Measurements from ENCODE around the gene ARHGEF12.
"Not testable (repeated sequence)": the region's sequence is repeated elsewhere in the genome, so short reads cannot be mapped to it uniquely, and the experiment has no call there.

The ARHGEF12 gene

DNA sequence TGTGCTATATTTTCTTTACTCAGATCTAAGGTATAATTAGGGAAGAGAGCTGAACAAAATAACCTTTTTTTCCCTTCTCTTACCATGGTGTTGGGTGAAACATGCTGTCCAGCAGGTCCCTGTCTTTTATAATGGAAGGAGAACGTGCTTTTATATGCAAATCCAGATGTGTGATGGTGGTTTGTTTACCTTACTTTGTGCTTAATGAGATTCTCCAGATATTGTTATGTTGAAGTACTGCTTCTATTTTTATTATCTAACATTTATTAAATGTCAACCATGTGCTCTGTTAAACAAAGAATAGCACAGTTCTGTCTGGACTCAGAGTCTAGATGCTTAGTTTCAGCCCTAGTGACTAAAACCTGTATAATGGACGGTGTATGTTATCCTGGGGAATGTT is 165.2 kb downstream of the ARHGEF12 start:
- Histone ChIP-seq H3K36me3 (ENCODE audit: control insufficient read depth in 1 of 2, insufficient read depth in 2 of 2, low read length in 2 of 2) (no peaks in the 10 kb centered on the region), H3K9me3 (ENCODE audit: control insufficient read depth in 1 of 2, low read length in 2 of 2) (no peaks in the 10 kb centered on the region), H3K27ac (ENCODE audit: low read length) (no peak overlapping the region), H3K4me1 (ENCODE audit: control insufficient read depth in 1 of 2, insufficient read depth in 2 of 2, low read length in 2 of 2) (peaks cover 0 to 11% of the 10 kb centered on the region in 2 donors), H3K27me3 (ENCODE audit: low read depth, low read length) (no peaks in the 10 kb centered on the region), H3K4me3 (ENCODE audit: low read depth in 1 of 2, low read length in 2 of 2) (no peak overlapping the region)

- no peaks in the 10 kb centered on the region for H3K36me3 ChIP-seq (ENCODE audit: control insufficient read depth in 1 of 2, insufficient read depth in 2 of 2, low read length in 2 of 2)
- H3K4me3 ChIP-seq (ENCODE audit: low read depth in 1 of 2, low read length in 2 of 2), result no peak overlapping the region
- H3K27ac ChIP-seq (ENCODE audit: low read length), result no peak overlapping the region
- H3K9me3 ChIP-seq (ENCODE audit: control insufficient read depth in 1 of 2, low read length in 2 of 2), result no peaks in the 10 kb centered on the region
- H3K4me1 ChIP-seq (ENCODE audit: control insufficient read depth in 1 of 2, insufficient read depth in 2 of 2, low read length in 2 of 2), result peaks cover 0 to 11% of the 10 kb centered on the region in 2 donors
- no peaks in the 10 kb centered on the region for H3K27me3 ChIP-seq (ENCODE audit: low read depth, low read length)
These were observed 166.0 kb downstream of the ARHGEF12 start for GRCh38 chr11:120501976-120502755.

- not testable (repeated sequence) for H3K36me3 ChIP-seq (ENCODE audit: control insufficient read depth in 1 of 2, insufficient read depth in 2 of 2, low read length in 2 of 2); H3K4me3 ChIP-seq (ENCODE audit: low read depth in 1 of 2, low read length in 2 of 2); H3K9me3 ChIP-seq (ENCODE audit: control insufficient read depth in 1 of 2, low read length in 2 of 2); H3K27ac ChIP-seq (ENCODE audit: low read length); H3K27me3 ChIP-seq (ENCODE audit: low read depth, low read length)
- H3K4me1 ChIP-seq (ENCODE audit: control insufficient read depth in 1 of 2, insufficient read depth in 2 of 2, low read length in 2 of 2), result peaks cover 0 to 11% of the 10 kb centered on the region in 2 donors
These were observed 167.3 kb downstream of the ARHGEF12 start for GRCh38 chr11:120503529-120503928.

- Histone ChIP-seq H3K9me3 (ENCODE audit: control insufficient read depth in 1 of 2, low read length in 2 of 2) (no peaks in the 10 kb centered on the region), H3K27ac (ENCODE audit: low read length) (no peak overlapping the region), H3K4me3 (ENCODE audit: low read depth in 1 of 2, low read length in 2 of 2) (no peak overlapping the region), H3K27me3 (ENCODE audit: low read depth, low read length) (peaks cover 4% of the 10 kb centered on the region), H3K4me1 (ENCODE audit: control insufficient read depth in 1 of 2, insufficient read depth in 2 of 2, low read length in 2 of 2) (peaks cover 0 to 10% of the 10 kb centered on the region in 2 donors), H3K36me3 (ENCODE audit: control insufficient read depth in 1 of 2, insufficient read depth in 2 of 2, low read length in 2 of 2) (no peaks in the 10 kb centered on the region)
These were observed 169.7 kb downstream of the ARHGEF12 start for GRCh38 chr11:120505801-120506425.

DNA sequence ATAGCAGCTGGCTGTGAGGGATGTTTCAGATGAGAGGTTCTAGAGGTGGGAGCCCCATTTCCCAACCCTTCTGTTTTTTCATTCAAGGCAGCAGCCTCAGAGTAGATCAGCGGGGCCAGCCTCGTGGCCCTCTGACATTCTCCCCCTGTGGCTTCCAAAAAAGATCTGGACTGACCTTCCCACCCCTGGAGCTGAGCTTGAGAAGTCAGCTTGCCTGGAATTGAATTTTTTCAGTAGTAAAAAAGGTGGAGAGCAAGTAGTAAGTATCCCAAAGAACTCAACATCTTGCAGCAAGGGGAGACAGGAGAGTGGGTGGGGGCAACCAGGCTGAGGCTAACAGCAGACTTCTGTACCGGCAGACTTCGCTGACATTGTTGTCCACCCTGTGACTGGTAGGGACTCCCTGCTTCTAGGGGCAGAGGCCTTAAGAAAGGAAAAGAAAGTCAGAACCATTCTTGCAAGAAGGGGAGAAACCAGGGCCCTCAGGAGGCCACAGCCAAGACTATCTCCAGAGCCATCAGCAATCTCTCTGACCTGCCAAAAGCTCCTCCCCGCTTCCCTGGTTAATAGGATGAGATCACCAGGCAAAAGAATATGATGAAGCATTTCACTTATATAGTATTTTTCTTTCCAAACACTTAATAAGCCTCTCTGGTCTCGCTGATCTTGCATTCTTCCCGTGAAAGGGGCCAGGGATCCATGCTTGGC is 173.3 kb downstream of the ARHGEF12 start:
- Histone ChIP-seq H3K27me3 (ENCODE audit: low read depth, low read length) (peaks cover 8% of the 10 kb centered on the region), H3K4me1 (ENCODE audit: control insufficient read depth in 1 of 2, insufficient read depth in 2 of 2, low read length in 2 of 2) (no peaks in the 10 kb centered on the region), H3K9me3 (ENCODE audit: control insufficient read depth in 1 of 2, low read length in 2 of 2) (no peaks in the 10 kb centered on the region), H3K36me3 (ENCODE audit: control insufficient read depth in 1 of 2, insufficient read depth in 2 of 2, low read length in 2 of 2) (no peaks in the 10 kb centered on the region), H3K4me3 (ENCODE audit: low read depth in 1 of 2, low read length in 2 of 2) (no peak overlapping the region), H3K27ac (ENCODE audit: low read length) (no peak overlapping the region)

- Histone ChIP-seq H3K9me3 (ENCODE audit: control insufficient read depth in 1 of 2, low read length in 2 of 2) (no peaks in the 10 kb centered on the region), H3K27me3 (ENCODE audit: low read depth, low read length) (peaks cover 8% of the 10 kb centered on the region), H3K27ac (ENCODE audit: low read length) (no peak overlapping the region), H3K4me1 (ENCODE audit: control insufficient read depth in 1 of 2, insufficient read depth in 2 of 2, low read length in 2 of 2) (no peaks in the 10 kb centered on the region), H3K36me3 (ENCODE audit: control insufficient read depth in 1 of 2, insufficient read depth in 2 of 2, low read length in 2 of 2) (no peaks in the 10 kb centered on the region), H3K4me3 (ENCODE audit: low read depth in 1 of 2, low read length in 2 of 2) (peak overlapping the region in 1 of 2 donors; percentile 41)
These were observed 174.3 kb downstream of the ARHGEF12 start for GRCh38 chr11:120510406-120511115.

- H3K27me3 ChIP-seq (ENCODE audit: low read depth, low read length), result peaks cover 8% of the 10 kb centered on the region
- H3K9me3 ChIP-seq (ENCODE audit: control insufficient read depth in 1 of 2, low read length in 2 of 2), result no peaks in the 10 kb centered on the region
- no peak within 1 kb of the TSS for H3K27ac ChIP-seq (ENCODE audit: low read length)
- peak within 1 kb of the TSS in 1 of 2 donors; percentile 41 for H3K4me3 ChIP-seq (ENCODE audit: low read depth in 1 of 2, low read length in 2 of 2)
- H3K4me1 ChIP-seq (ENCODE audit: control insufficient read depth in 1 of 2, insufficient read depth in 2 of 2, low read length in 2 of 2), result no peaks in the 10 kb centered on the region
- H3K36me3 ChIP-seq (ENCODE audit: control insufficient read depth in 1 of 2, insufficient read depth in 2 of 2, low read length in 2 of 2), result no peaks in the 10 kb centered on the region
These were observed 175.1 kb downstream of the ARHGEF12 start, which contains the start of gene GRIK4 for GRCh38 chr11:120511116-120511819. Gene GRIK4, plus strand, starts transcription at chr11:120511748. Its CDS starts 148,571 bp downstream, at chr11:120660319.

- Histone ChIP-seq H3K27ac (ENCODE audit: low read length) (no peak overlapping the region), H3K9me3 (ENCODE audit: control insufficient read depth in 1 of 2, low read length in 2 of 2) (no peaks in the 10 kb centered on the region), H3K4me1 (ENCODE audit: control insufficient read depth in 1 of 2, insufficient read depth in 2 of 2, low read length in 2 of 2) (no peaks in the 10 kb centered on the region), H3K36me3 (ENCODE audit: control insufficient read depth in 1 of 2, insufficient read depth in 2 of 2, low read length in 2 of 2) (no peaks in the 10 kb centered on the region), H3K4me3 (ENCODE audit: low read depth in 1 of 2, low read length in 2 of 2) (no peak overlapping the region), H3K27me3 (ENCODE audit: low read depth, low read length) (peaks cover 8% of the 10 kb centered on the region)
These were observed 175.9 kb downstream of the ARHGEF12 start for GRCh38 chr11:120511820-120512738.

GRCh38 chr11:120512739-120513435 is 176.7 kb downstream of the ARHGEF12 start:
- Histone ChIP-seq H3K9me3 (ENCODE audit: control insufficient read depth in 1 of 2, low read length in 2 of 2) (no peaks in the 10 kb centered on the region), H3K4me1 (ENCODE audit: control insufficient read depth in 1 of 2, insufficient read depth in 2 of 2, low read length in 2 of 2) (no peaks in the 10 kb centered on the region), H3K27me3 (ENCODE audit: low read depth, low read length) (peaks cover 8% of the 10 kb centered on the region), H3K27ac (ENCODE audit: low read length) (no peak overlapping the region), H3K4me3 (ENCODE audit: low read depth in 1 of 2, low read length in 2 of 2) (no peak overlapping the region), H3K36me3 (ENCODE audit: control insufficient read depth in 1 of 2, insufficient read depth in 2 of 2, low read length in 2 of 2) (no peaks in the 10 kb centered on the region)

Data from muscle layer of duodenum (tissue), 2 donors.